GM23248 (cell line): ENCODE measurements around the gene ARHGAP19.

Source experiments
- EZH2 ChIP-seq: fragments of 200-600 bp; sonication (generic); IDR thresholded peaks from 2 replicates; pipeline ENCODE4 v1.6.1; 2018; ENCODE audit warnings: antibody characterized with exemption, mild to moderate bottlenecking; ENCODE audit not compliant: insufficient read depth, poor library complexity, severe bottlenecking
- EZH2phosphoT487 ChIP-seq: fragments of 200-600 bp; sonication (generic); IDR thresholded peaks from 2 replicates; pipeline ENCODE4 v1.6.1; 2018; ENCODE audit warnings: antibody characterized with exemption, moderate library complexity, mild to moderate bottlenecking, low read depth; ENCODE audit not compliant: insufficient read depth

GRCh38 chr10:97226398-97226797 lies 66.0 kb downstream of the ARHGAP19 start:
- no peak for TF ChIP-seq EZH2phosphoT487
- no peak for TF ChIP-seq EZH2
